Dedifferentiated amniotic fluid mesenchymal stem cell (primary cell): ENCODE data around the gene SCFD2.

Source experiments
- DNase-seq: peaks from one replicate; pipeline ENCODE4 v3.0.0-alpha.2; 2016; ENCODE audit errors: extremely low spot score

SCFD2 gene

GRCh38 chr4:52957220-52957686 lies 408.6 kb downstream of the SCFD2 start:
- no peak for DNase-seq

- no peak for DNase-seq
Observed at GRCh38 chr4:52956691-52957090, 409.2 kb downstream of the SCFD2 start.

DNA sequence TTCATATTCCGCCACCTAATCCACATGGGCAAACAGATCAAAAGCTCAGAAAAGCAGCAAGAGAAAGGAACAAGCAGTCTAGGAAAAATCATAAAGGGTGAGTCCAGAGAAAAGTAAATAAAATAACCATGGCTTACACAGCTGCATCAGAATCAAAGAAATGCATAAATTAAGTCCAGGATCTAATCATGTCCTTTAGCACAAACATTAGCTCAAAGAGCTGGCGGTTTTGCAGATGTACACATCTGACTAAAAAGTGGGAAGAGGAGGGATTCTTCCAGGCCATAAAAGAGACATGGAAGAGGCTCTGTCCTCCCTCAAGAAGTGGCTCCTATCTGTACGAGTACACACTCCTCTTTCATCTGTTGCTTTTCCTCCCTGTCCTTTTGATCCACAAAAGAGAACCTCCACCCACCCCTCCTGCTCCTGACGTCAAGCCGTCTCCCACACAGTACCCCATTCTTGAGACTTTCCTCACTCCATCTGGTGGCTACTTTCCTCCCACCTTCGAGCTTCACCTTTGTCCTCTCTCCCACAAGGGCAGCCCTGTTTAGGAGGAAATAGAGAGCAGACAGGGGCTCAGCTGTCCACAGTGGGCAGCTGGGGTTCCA lies 411.2 kb downstream of the SCFD2 start:
- DNase-seq = no peak

DNA sequence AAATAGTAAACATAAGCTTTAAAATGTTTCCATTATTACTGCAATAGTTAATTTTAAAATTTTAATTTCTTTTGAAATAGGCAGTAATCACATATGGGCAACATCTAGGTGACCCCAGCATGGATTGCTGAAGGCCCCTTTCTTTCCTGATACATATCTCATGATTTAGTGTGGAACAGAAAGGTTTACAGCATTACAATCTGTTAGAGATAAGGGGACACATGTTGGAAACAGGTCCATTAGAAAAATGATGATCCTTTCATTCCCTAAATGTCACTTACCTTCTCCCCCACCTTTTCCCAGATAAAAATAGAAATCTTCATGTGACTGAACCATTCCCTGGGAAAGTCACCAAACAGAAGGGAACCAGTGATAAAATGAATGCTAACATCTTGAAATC lies 413.3 kb downstream of the SCFD2 start:
- DNase-seq = no peak

- no peak for DNase-seq
Observed at GRCh38 chr4:52951016-52951415, 414.8 kb downstream of the SCFD2 start.

DNA sequence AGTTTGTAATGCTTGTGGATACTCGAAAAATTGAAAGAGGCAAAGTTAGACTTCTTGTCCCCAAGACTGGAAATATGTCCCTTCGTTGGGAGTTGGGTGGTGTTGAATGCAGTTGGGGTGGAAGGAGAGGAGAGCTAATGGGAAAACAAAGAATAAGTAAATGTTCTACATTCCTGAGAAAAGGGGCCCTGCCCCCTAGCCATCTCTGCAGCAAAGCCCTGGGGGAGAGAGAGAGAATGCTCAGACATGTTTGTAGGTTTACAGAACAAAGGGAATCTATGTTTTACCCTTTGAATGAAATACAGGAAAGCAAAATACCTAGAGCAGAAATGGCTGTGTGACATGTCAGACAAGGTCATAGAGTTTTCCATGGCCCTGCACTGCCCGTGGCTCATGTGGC lies 415.6 kb downstream of the SCFD2 start:
- no peak for DNase-seq

DNA sequence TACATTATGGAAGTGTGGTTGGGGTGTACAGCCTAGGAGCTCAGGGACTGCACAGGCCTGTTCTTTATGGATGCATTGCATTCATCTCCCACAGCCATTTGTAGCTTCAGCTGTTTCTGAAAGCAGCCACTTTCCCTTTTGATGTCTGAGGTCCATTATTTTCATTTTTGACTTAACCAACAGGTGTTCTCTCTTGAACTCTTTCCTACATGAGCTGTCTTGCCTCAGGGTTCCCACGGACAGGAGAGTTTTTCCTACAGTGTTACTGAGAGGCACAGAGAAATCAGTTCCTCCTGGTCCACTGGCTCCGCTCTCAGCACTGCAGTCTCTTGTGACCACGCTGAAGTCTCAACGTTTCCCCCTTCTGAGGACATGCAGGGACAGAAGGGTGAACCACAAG lies 416.5 kb downstream of the SCFD2 start:
- DNase-seq = no peak

DNA sequence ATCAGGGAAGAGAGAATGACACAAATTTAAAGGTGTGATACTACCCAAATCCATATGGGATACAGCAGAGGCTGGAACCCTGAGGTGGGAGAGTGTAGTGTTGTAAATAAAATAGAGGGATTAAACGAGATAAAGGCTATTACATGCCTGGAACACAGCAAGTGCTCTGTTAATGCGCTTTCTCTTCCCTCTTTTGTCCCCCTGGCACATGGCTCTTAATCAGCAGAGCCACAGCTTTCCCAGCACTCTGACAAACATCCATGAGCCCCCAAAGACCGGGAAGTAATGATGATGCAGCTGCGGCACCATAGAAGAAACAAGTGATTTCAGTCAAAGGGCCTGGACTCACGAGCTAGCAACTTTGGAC lies 417.8 kb downstream of the SCFD2 start:
- no peak for DNase-seq

DNA sequence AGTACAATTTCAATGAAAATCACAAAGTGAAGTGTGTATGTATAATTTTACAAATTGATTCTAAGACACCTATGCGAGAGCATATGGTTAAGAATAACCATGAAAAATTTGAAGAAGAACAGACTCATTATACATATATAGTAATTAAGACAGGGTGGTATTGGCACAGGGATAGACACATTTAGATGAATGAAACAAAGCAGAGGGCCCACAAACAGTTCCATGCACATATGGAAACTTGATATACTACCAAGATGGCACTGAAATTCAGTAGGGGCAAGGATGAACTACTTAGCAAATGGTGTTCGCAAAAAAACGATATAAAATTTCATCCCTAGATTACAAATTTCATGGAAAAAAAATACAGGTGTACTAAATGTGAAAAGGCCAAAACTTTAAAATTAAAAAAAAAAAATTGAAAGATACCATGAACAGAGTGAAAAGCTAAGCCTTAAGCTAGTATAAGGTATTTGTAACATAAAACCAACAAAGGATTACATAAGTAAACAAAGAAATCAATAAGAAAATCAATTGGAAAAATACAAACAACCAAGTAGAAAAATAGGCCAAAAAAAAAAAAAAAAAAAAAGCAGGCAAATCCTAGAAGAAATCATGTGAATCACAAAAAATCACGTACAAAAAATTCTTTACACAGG lies 418.3 kb downstream of the SCFD2 start:
- DNase-seq = no peak

DNA sequence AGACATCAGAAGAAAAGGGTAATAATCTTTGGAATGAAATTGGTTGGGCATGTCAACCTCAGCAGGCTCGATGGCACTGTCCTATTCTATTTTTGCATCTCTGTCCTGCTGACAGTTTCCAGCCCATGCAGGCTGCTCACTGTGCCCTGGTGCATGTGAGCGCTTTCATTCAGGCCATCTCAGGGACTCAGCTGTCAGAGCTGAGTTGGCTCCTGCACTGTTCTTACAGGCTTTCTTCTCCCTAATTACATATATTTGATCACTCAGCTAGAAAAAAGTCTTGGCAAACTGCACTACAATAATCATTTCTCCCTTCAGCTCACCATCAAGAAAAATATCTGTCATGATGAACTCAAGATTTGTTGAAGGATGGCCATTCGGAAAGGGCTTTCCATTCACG lies 419.0 kb downstream of the SCFD2 start:
- DNase-seq = no peak

- DNase-seq = no peak
Observed at GRCh38 chr4:52945982-52946381, 419.9 kb downstream of the SCFD2 start.

- DNase-seq = no peak
Observed at GRCh38 chr4:52945326-52945898, 420.4 kb downstream of the SCFD2 start.

- no peak for DNase-seq
Observed at GRCh38 chr4:52943677-52944076, 422.2 kb downstream of the SCFD2 start.

GRCh38 chr4:52942936-52943335 lies 422.9 kb downstream of the SCFD2 start:
- DNase-seq = no peak

GRCh38 chr4:52941450-52941849 lies 424.4 kb downstream of the SCFD2 start:
- no peak for DNase-seq

- no peak for DNase-seq
Observed at GRCh38 chr4:52939739-52940138, 426.1 kb downstream of the SCFD2 start.

- DNase-seq = no peak
Observed at GRCh38 chr4:52939325-52939724, 426.5 kb downstream of the SCFD2 start.

DNA sequence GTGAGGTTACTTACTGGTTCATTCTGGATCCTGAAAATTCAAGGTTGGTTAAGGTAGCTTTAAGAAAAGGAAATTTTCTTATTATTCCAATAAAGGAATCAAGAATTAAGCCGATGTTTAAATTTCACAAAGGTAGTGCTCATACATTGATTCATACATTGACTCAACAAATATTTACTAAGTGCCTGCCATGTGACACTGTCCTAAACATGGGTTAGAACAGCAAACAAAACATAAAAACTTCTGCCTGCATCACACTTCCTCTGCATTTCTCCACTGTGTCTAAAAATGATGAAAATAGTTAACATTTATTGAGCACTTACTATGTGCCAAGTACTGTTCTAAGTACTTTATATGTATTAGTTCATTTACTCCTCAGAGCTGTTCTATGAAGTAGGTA lies 428.0 kb downstream of the SCFD2 start:
- no peak for DNase-seq

- DNase-seq = no peak
Observed at GRCh38 chr4:52936729-52937128, 429.1 kb downstream of the SCFD2 start.

GRCh38 chr4:52935317-52935716 lies 430.5 kb downstream of the SCFD2 start:
- no peak for DNase-seq

DNA sequence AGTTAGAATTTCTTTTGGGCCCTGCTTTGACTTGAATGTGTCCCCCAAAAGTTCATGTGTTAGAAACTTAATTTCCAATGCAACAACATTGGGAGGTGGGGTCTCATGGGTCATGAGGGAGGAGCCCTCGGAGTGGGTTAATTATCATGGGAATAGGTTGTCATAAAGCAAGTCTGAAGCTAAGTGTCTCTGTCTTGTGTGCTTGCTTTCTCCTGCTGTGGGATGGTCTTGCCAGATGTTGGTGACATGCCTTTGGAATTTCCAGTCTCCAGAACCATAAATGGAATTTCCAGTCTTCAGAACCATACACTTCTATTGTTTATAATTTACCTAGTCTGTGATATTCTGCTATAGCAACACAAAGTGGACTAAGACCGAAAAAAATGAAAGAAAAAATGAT lies 432.1 kb downstream of the SCFD2 start:
- no peak for DNase-seq

GRCh38 chr4:52932591-52933470 lies 433.0 kb downstream of the SCFD2 start:
- no peak for DNase-seq

GRCh38 chr4:52931243-52931642 lies 434.6 kb downstream of the SCFD2 start:
- no peak for DNase-seq
